Measurements from ENCODE around the gene LMBR1. TPM values are rescaled to one million over a fixed set of nuclear protein-coding genes. Genes with fewer than 3 reads are reported as not detected.

LMBR1 gene
- total RNA-seq, 6 experiments from 2014 or later = 33.1 to 37.8 (median 36.1) TPM

- Mint-ChIP-seq H3K27me3 (ENCODE audit: insufficient read depth) (no peaks in the 10 kb centered on the region; the same call in 1 of the 2 replicates), H3K9me3 (no peaks in the 10 kb centered on the region), H3K27ac (no peak overlapping the region), H3K36me3 (ENCODE audit: low read depth) (no peaks in the 10 kb centered on the region), H3K4me3 (no peak overlapping the region), H3K4me1 (ENCODE audit: low read depth) (no peaks in the 10 kb centered on the region)
- no peak for DNase-seq
- no peak for TF ChIP-seq CTCF (IDR thresholded peaks at IDR 0.05)
Observed at GRCh38 chr7:156669035-156669828, 223.8 kb downstream of the LMBR1 start.

GRCh38 chr7:156668130-156668741 lies 224.7 kb downstream of the LMBR1 start:
- Mint-ChIP-seq H3K9me3 (no peaks in the 10 kb centered on the region), H3K36me3 (ENCODE audit: low read depth) (no peaks in the 10 kb centered on the region), H3K27ac (no peak overlapping the region), H3K4me3 (no peak overlapping the region), H3K4me1 (ENCODE audit: low read depth) (no peaks in the 10 kb centered on the region), H3K27me3 (ENCODE audit: insufficient read depth) (no peaks in the 10 kb centered on the region; the same call in 1 of the 2 replicates)
- no peak for DNase-seq
- no peak for TF ChIP-seq CTCF (IDR thresholded peaks at IDR 0.05)

- H3K4me3 Mint-ChIP-seq = no peak overlapping the region
- no peaks in the 10 kb centered on the region for H3K4me1 Mint-ChIP-seq (ENCODE audit: low read depth)
- H3K36me3 Mint-ChIP-seq (ENCODE audit: low read depth) = no peaks in the 10 kb centered on the region
- H3K9me3 Mint-ChIP-seq = no peaks in the 10 kb centered on the region
- no peak for DNase-seq
- no peak for TF ChIP-seq CTCF (IDR thresholded peaks at IDR 0.05)
- H3K27ac Mint-ChIP-seq = no peak overlapping the region
- H3K27me3 Mint-ChIP-seq (ENCODE audit: insufficient read depth) = no peaks in the 10 kb centered on the region
Observed at GRCh38 chr7:156667110-156667426, 225.9 kb downstream of the LMBR1 start.

- Mint-ChIP-seq H3K36me3 (ENCODE audit: low read depth) (no peaks in the 10 kb centered on the region), H3K9me3 (no peaks in the 10 kb centered on the region), H3K27ac (no peak overlapping the region), H3K4me3 (no peak overlapping the region), H3K27me3 (ENCODE audit: insufficient read depth) (no peaks in the 10 kb centered on the region), H3K4me1 (ENCODE audit: low read depth) (no peaks in the 10 kb centered on the region)
- no peak for TF ChIP-seq CTCF (IDR thresholded peaks at IDR 0.05)
- DNase-seq = no peak
Observed at GRCh38 chr7:156666368-156667109, 226.4 kb downstream of the LMBR1 start.

GRCh38 chr7:156665101-156665500 lies 227.9 kb downstream of the LMBR1 start:
- Mint-ChIP-seq H3K27ac (no peak overlapping the region), H3K27me3 (ENCODE audit: insufficient read depth) (no peaks in the 10 kb centered on the region), H3K36me3 (ENCODE audit: low read depth) (no peaks in the 10 kb centered on the region), H3K9me3 (no peaks in the 10 kb centered on the region), H3K4me1 (ENCODE audit: low read depth) (no peaks in the 10 kb centered on the region), H3K4me3 (no peak overlapping the region)
- DNase-seq = no peak
- TF ChIP-seq CTCF (IDR thresholded peaks at IDR 0.05) = no peak
